HCT116 (cell line): ENCODE data around the gene MIPEP. TPM values are rescaled to one million over a fixed set of nuclear protein-coding genes. Genes with fewer than 3 reads are reported as not detected.

ENCODE experiments used
- ATAC-seq: fragments of 200-7000 bp; cut with Tn5 transposase; 2 replicates; pipeline ENCODE4 v1.9.1; 2020; ENCODE audit warnings: mild to moderate bottlenecking, moderate library complexity
- BruUV-seq: library from RNA; stranded (reverse); fragments of 400-500 nt; replicated peaks from 2 replicates; lab custom pipeline; 2021; lab: Mats Ljungman, UMichigan
- CTCF ChIA-PET: fragments of 300-600 bp; sonication (Branson Sonifier 250); formaldehyde crosslinking; loops from one replicate; lab custom pipeline; 2021; ENCODE audit warnings: antibody characterized with exemption; lab: Charles Lee
- POLR2A ChIA-PET: fragments of 300-600, 350-600 bp; sonication (Branson Sonifier 250); formaldehyde crosslinking; loops from one replicate; lab custom pipeline; 2021; ENCODE audit warnings: antibody characterized with exemption; lab: Charles Lee
- RAD21 ChIA-PET, 2 experiments: fragments of 300-600 bp; sonication (Branson Sonifier 250); formaldehyde crosslinking; loops; one replicate each; lab custom pipeline; 2023; ENCODE audit warnings: low total read pairs in 2 of 2; ENCODE audit not compliant: uncharacterized antibody in 2 of 2, unreplicated experiment in 2 of 2, low non-redundant PET in 1 of 2; lab: Charles Lee
- DNase-seq: peaks from one replicate; pipeline ENCODE4 v3.0.0-alpha.2; 2010; ENCODE audit warnings: low read depth, low spot score
- H2AFZ ChIP-seq: fragments of 200-600 bp; shearing (Covaris generic), sonication (generic); 2 replicates; pipeline ENCODE4 v1.6.1; 2017; ENCODE audit warnings: low read depth, mixed run types, mixed read lengths, antibody characterized with exemption, low read length; ENCODE audit not compliant: poor library complexity, severe bottlenecking
- H3K27ac ChIP-seq: 2 replicates; pipeline ENCODE4 v1.5.1; 2012; ENCODE audit warnings: low read depth, low read length
- H3K27me3 ChIP-seq: fragments of 200-600 bp; sonication (generic); 2 replicates; pipeline ENCODE4 v1.6.1; 2016; ENCODE audit warnings: mixed run types, low read length, mixed read lengths; ENCODE audit not compliant: insufficient read depth
- H3K36me3 ChIP-seq, 2 experiments: fragments of 200-500 bp in 1 of 2; fragments of 200-600 bp in 1 of 2; sonication (Bioruptor generic) in 1 of 2; sonication (generic) in 1 of 2; 2 replicates each; pipeline versions ENCODE4 v1.5.1 to v1.6.1; 2014 to 2016; ENCODE audit warnings: low read length in 2 of 2, inconsistent platforms in 1 of 2, mixed read lengths in 1 of 2, mixed run types in 1 of 2; ENCODE audit not compliant: insufficient read depth in 2 of 2, control insufficient read depth in 1 of 2
- H3K4me1 ChIP-seq, 2 experiments: fragments of 200-600 bp in 1 of 2; sonication (generic) in 1 of 2; 2 replicates each; pipeline versions ENCODE4 v1.5.1 to v1.6.1; 2012 to 2017; ENCODE audit warnings: low read length in 2 of 2, inconsistent platforms in 1 of 2, mild to moderate bottlenecking in 1 of 2, mixed read lengths in 1 of 2, mixed run types in 1 of 2, moderate library complexity in 1 of 2; ENCODE audit not compliant: insufficient read depth in 2 of 2, control insufficient read depth in 1 of 2
- H3K4me2 ChIP-seq: fragments of 200-600 bp; sonication (generic); 2 replicates; pipeline ENCODE4 v1.6.1; 2017; ENCODE audit warnings: mixed run types, low read length, mixed read lengths
- H3K4me3 ChIP-seq, 2 experiments: fragments of 200-600 bp in 1 of 2; sonication (generic) in 1 of 2; replicated peaks in 1 of 2; 2 replicates each; pipeline ENCODE4 v1.5.1; 2011 to 2016; ENCODE audit warnings: low read length in 2 of 2, control low read depth in 1 of 2, low read depth in 1 of 2, mild to moderate bottlenecking in 1 of 2, mixed read lengths in 1 of 2, mixed run types in 1 of 2
- H3K79me2 ChIP-seq: fragments of 200-600 bp; sonication (generic); 2 replicates; pipeline ENCODE4 v1.6.1; 2017; ENCODE audit warnings: mild to moderate bottlenecking, mixed run types, low read length, moderate library complexity, mixed read lengths; ENCODE audit not compliant: insufficient read depth
- H3K9ac ChIP-seq: fragments of 200-600 bp; sonication (generic); 2 replicates; pipeline ENCODE4 v1.6.1; 2016; ENCODE audit warnings: low read length, mixed read lengths
- H3K9me2 ChIP-seq: fragments of 200-600 bp; sonication (generic), shearing (Covaris generic); 2 replicates; pipeline ENCODE4 v1.6.1; 2017; ENCODE audit warnings: mixed run types, mild to moderate bottlenecking, moderate library complexity; ENCODE audit not compliant: insufficient read depth
- H3K9me3 ChIP-seq, 2 experiments: fragments of 200-500 bp in 1 of 2; fragments of 200-600 bp in 1 of 2; sonication (Bioruptor generic) in 1 of 2; sonication (generic) in 1 of 2; 2 replicates each; pipeline ENCODE4 v1.6.1; 2014 to 2017; ENCODE audit warnings: low read length in 2 of 2, mixed read lengths in 2 of 2, inconsistent platforms in 1 of 2, low read depth in 1 of 2, mild to moderate bottlenecking in 1 of 2, mixed run types in 1 of 2, moderate library complexity in 1 of 2; ENCODE audit not compliant: control insufficient read depth in 1 of 2, insufficient read depth in 1 of 2
- H4K20me1 ChIP-seq: fragments of 200-600 bp; sonication (generic), shearing (Covaris generic); 2 replicates; pipeline ENCODE4 v1.6.1; 2017; ENCODE audit warnings: mixed run types, mild to moderate bottlenecking, moderate library complexity; ENCODE audit not compliant: insufficient read depth
- EGR1 ChIP-seq: IDR thresholded peaks from 2 replicates; pipeline ENCODE4 v1.6.1; 2012; ENCODE audit warnings: low read depth
- ELF1 ChIP-seq: IDR thresholded peaks from 2 replicates; pipeline ENCODE4 v1.6.1; 2012; ENCODE audit warnings: low read depth, borderline replicate concordance
- EZH2 ChIP-seq: fragments of 200-600 bp; sonication (generic); IDR thresholded peaks from 2 replicates; pipeline ENCODE4 v1.6.1; 2017; ENCODE audit warnings: antibody characterized with exemption, mixed run types
- JUND ChIP-seq: IDR thresholded peaks from 2 replicates; pipeline ENCODE4 v1.6.1; 2012
- REST ChIP-seq: IDR thresholded peaks from 2 replicates; pipeline ENCODE4 v1.6.1; 2012; ENCODE audit warnings: low read depth
- SIN3A ChIP-seq: IDR thresholded peaks from 2 replicates; pipeline ENCODE4 v1.6.1; 2012; ENCODE audit warnings: low read depth
- SP1 ChIP-seq: IDR thresholded peaks from 2 replicates; pipeline ENCODE4 v1.6.1; 2012; ENCODE audit warnings: low read depth
- SRF ChIP-seq: IDR thresholded peaks from 2 replicates; pipeline ENCODE4 v1.6.1; 2012; ENCODE audit warnings: low read depth
- TCF7L2 ChIP-seq: IDR thresholded peaks from 2 replicates; pipeline ENCODE4 v1.7.0; 2011; ENCODE audit warnings: borderline replicate concordance, inconsistent platforms; ENCODE audit not compliant: insufficient read depth, insufficient read length; ENCODE audit errors: extremely low read depth
- YY1 ChIP-seq: IDR thresholded peaks from 2 replicates; pipeline ENCODE4 v1.6.1; 2011; ENCODE audit warnings: low read length, low read depth, moderate library complexity, mild to moderate bottlenecking; ENCODE audit not compliant: insufficient replicate concordance; ENCODE audit errors: extremely low read depth
- ZFX ChIP-seq: fragments of 450-650 bp; IDR thresholded peaks from 2 replicates; pipeline ENCODE4 v1.6.1; 2017
- ZNF274 ChIP-seq: fragments of 200-500 bp; sonication (Bioruptor generic); IDR thresholded peaks from 2 replicates; pipeline ENCODE4 v1.6.1; 2014; ENCODE audit warnings: mild to moderate bottlenecking, low read depth, low read length, inconsistent platforms
- intact Hi-C: fragments of 100-400 bp; cut with micrococcal nuclease; formaldehyde crosslinking; loops from 2 replicates; pipeline ENCODE4 v1.10.0; 2022
- total RNA-seq: library from RNA; stranded (reverse); gene quantifications from one replicate; pipeline ENCODE4 v1.2.1, GENCODE V29; 2021; ENCODE audit not compliant: unreplicated experiment
- TF ChIP-seq, protein P1 (sequence below), 3 experiments: fragments of 200-600 bp in 1 of 3; sonication (generic) in 1 of 3; IDR thresholded peaks in 2 of 3; conservative IDR thresholded peaks in 1 of 3; 2 replicates each; pipeline ENCODE4 v1.5.1; 2012 to 2017; ENCODE audit warnings: low read depth in 2 of 3, low read length in 2 of 3, antibody characterized with exemption in 1 of 3, borderline replicate concordance in 1 of 3, control low read depth in 1 of 3, mild to moderate bottlenecking in 1 of 3, mixed read lengths in 1 of 3, mixed run types in 1 of 3, moderate library complexity in 1 of 3; ENCODE audit not compliant: insufficient read depth in 1 of 3
- TF ChIP-seq, protein P2 (sequence below): IDR thresholded peaks from 2 replicates; pipeline ENCODE4 v1.6.1; 2011; ENCODE audit warnings: mild to moderate bottlenecking, low read length, moderate library complexity; ENCODE audit not compliant: insufficient replicate concordance; ENCODE audit errors: extremely low read depth

The MIPEP gene
- total RNA-seq, 1 experiment from 2014 or later, result 33.3 TPM

GRCh38 chr13:23923031-23923430, 33.8 kb upstream of the MIPEP start (continued):
- TF ChIP-seq SP1 (no peak), TCF7L2 (no peak), JUND (no peak), ELF1 (no peak), SIN3A (no peak), EZH2 (no peak), ZFX (no peak), ZNF274 (no peak)
- TF ChIP-seq, all 23 proteins: peak for 0

- Histone ChIP-seq H3K4me1 (no peaks in the 10 kb centered on the region), H3K4me2 (no peak overlapping the region), H3K27ac (no peak overlapping the region), H3K27me3 (peaks cover 33% of the 10 kb centered on the region), H3K9me2 (no peaks in the 10 kb centered on the region), H3K4me3 (no peak overlapping the region), H2AFZ (no peak overlapping the region), H3K9me3 (no peaks in the 10 kb centered on the region), H3K9ac (no peak overlapping the region), H3K36me3 (no peaks in the 10 kb centered on the region), H4K20me1 (no peaks in the 10 kb centered on the region), H3K79me2 (no peaks in the 10 kb centered on the region)
- intact Hi-C loops, result no loop called here
- ChIA-PET POLR2A (no interaction called here), RAD21 (interaction anchor here in 1 of 2 experiments (1.0 kb wide), 1 partner anchor 38 kb away, joined by 4 read pairs; no protein-coding TSS in a partner anchor), CTCF (interaction anchor here (0.6 to 1.6 kb wide), 5 partner anchors 38 to 307 kb away, joined by 3 to 8 read pairs (median 5); no protein-coding TSS in a partner anchor)
- no peak for ATAC-seq
- TF ChIP-seq ELF1 (no peak), YY1 (no peak), SIN3A (no peak), REST (no peak), SRF (no peak), EGR1 (no peak)
- TF ChIP-seq, protein P1, sequence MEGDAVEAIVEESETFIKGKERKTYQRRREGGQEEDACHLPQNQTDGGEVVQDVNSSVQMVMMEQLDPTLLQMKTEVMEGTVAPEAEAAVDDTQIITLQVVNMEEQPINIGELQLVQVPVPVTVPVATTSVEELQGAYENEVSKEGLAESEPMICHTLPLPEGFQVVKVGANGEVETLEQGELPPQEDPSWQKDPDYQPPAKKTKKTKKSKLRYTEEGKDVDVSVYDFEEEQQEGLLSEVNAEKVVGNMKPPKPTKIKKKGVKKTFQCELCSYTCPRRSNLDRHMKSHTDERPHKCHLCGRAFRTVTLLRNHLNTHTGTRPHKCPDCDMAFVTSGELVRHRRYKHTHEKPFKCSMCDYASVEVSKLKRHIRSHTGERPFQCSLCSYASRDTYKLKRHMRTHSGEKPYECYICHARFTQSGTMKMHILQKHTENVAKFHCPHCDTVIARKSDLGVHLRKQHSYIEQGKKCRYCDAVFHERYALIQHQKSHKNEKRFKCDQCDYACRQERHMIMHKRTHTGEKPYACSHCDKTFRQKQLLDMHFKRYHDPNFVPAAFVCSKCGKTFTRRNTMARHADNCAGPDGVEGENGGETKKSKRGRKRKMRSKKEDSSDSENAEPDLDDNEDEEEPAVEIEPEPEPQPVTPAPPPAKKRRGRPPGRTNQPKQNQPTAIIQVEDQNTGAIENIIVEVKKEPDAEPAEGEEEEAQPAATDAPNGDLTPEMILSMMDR (IDR thresholded peaks at IDR 0.05 in 2 of 3, conservative IDR thresholded peaks at IDR 0.05 in 1 of 3; ENCODE audit: borderline replicate concordance in 1 of 3, insufficient read depth in 1 of 3, low read depth in 2 of 3, low read length in 2 of 3), result no peak
- TF ChIP-seq, protein P2, sequence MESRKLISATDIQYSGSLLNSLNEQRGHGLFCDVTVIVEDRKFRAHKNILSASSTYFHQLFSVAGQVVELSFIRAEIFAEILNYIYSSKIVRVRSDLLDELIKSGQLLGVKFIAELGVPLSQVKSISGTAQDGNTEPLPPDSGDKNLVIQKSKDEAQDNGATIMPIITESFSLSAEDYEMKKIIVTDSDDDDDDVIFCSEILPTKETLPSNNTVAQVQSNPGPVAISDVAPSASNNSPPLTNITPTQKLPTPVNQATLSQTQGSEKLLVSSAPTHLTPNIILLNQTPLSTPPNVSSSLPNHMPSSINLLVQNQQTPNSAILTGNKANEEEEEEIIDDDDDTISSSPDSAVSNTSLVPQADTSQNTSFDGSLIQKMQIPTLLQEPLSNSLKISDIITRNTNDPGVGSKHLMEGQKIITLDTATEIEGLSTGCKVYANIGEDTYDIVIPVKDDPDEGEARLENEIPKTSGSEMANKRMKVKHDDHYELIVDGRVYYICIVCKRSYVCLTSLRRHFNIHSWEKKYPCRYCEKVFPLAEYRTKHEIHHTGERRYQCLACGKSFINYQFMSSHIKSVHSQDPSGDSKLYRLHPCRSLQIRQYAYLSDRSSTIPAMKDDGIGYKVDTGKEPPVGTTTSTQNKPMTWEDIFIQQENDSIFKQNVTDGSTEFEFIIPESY, result no peak
- no TSS peak for BruUV-seq
- DNase-seq, result no peak
Measured at GRCh38 chr13:23922005-23922932, 33.1 kb upstream of the MIPEP start.
